H1 (cell line): Measurements from ENCODE around the gene FCRL5.

Experiments used
- CEBPB ChIP-seq: IDR thresholded peaks from 2 replicates; pipeline ENCODE4 v1.6.1; 2012; ENCODE audit warnings: low read depth, low read length
- CREB1 ChIP-seq: IDR thresholded peaks from 2 replicates; pipeline ENCODE4 v1.6.1; 2012; ENCODE audit warnings: inconsistent platforms
- EP300 ChIP-seq, 2 experiments: IDR thresholded peaks; 1 replicate in 1 of 2; 2 replicates in 1 of 2; pipeline ENCODE4 v1.6.1; 2011 to 2012; ENCODE audit warnings: low read depth in 2 of 2, low read length in 2 of 2, mild to moderate bottlenecking in 2 of 2, borderline replicate concordance in 1 of 2, inconsistent platforms in 1 of 2, moderate library complexity in 1 of 2
- GABPA ChIP-seq: IDR thresholded peaks from 2 replicates; pipeline ENCODE4 v1.6.1; 2011; ENCODE audit warnings: mild to moderate bottlenecking, low read length, moderate library complexity, borderline replicate concordance; ENCODE audit not compliant: insufficient read depth
- KDM5A ChIP-seq: fragments of 200-600 bp; IDR thresholded peaks from 2 replicates; pipeline ENCODE4 v1.7.1; 2012; ENCODE audit warnings: mild to moderate bottlenecking, low read length, inconsistent platforms, mixed read lengths
- POLR2AphosphoS5 ChIP-seq: IDR thresholded peaks from 2 replicates; pipeline ENCODE4 v1.6.1; 2011; ENCODE audit warnings: low read depth, low read length
- TCF12 ChIP-seq: IDR thresholded peaks from 2 replicates; pipeline ENCODE4 v1.6.1; 2011; ENCODE audit warnings: low read depth, mild to moderate bottlenecking, low read length
- TF ChIP-seq, protein P1 (sequence below): IDR thresholded peaks from 2 replicates; pipeline ENCODE4 v1.6.1; 2012; ENCODE audit warnings: inconsistent platforms
- TF ChIP-seq, protein P2 (sequence below), 3 experiments: IDR thresholded peaks; 1 replicate in 2 of 3; 2 replicates in 1 of 3; pipeline versions ENCODE4 v1.5.1 to v1.6.1; 2011; ENCODE audit warnings: low read length in 3 of 3, mild to moderate bottlenecking in 3 of 3, inconsistent platforms in 2 of 3, low read depth in 1 of 3, moderate library complexity in 1 of 3; ENCODE audit not compliant: insufficient read depth in 1 of 3; ENCODE audit errors: control extremely low read depth in 1 of 3

DNA sequence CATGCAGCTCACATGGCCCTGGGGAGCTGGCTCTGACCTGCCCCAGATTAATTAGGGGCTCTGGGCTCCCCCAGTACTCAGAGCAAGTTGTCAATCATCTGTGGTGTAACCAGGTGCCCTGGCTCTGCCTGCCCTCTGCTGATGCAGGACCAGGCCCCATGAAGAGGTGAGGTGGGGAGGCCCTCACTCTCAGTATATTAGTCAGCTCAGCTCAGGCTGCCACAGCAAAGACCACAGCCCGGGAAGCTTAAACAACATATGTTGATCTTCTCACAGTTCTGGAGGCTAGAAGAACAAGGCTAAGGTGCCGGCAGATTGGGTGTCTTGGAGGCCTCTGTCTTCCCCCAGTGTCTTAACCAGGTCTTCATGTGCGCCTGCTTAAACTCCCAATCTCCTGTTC is 66.5 kb downstream of the FCRL5 start:
- TF ChIP-seq, protein P1, sequence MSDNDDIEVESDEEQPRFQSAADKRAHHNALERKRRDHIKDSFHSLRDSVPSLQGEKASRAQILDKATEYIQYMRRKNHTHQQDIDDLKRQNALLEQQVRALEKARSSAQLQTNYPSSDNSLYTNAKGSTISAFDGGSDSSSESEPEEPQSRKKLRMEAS: no peak
- TF ChIP-seq EP300 (IDR thresholded peaks at IDR 0.05; ENCODE audit: borderline replicate concordance in 1 of 2, low read depth in 2 of 2, low read length in 2 of 2) (no peak), CEBPB (no peak), POLR2AphosphoS5 (no peak), CREB1 (no peak), KDM5A (no peak), GABPA (no peak), TCF12 (no peak)
- TF ChIP-seq, protein P2, sequence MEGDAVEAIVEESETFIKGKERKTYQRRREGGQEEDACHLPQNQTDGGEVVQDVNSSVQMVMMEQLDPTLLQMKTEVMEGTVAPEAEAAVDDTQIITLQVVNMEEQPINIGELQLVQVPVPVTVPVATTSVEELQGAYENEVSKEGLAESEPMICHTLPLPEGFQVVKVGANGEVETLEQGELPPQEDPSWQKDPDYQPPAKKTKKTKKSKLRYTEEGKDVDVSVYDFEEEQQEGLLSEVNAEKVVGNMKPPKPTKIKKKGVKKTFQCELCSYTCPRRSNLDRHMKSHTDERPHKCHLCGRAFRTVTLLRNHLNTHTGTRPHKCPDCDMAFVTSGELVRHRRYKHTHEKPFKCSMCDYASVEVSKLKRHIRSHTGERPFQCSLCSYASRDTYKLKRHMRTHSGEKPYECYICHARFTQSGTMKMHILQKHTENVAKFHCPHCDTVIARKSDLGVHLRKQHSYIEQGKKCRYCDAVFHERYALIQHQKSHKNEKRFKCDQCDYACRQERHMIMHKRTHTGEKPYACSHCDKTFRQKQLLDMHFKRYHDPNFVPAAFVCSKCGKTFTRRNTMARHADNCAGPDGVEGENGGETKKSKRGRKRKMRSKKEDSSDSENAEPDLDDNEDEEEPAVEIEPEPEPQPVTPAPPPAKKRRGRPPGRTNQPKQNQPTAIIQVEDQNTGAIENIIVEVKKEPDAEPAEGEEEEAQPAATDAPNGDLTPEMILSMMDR (IDR thresholded peaks at IDR 0.05; ENCODE audit: control extremely low read depth in 1 of 3, insufficient read depth in 1 of 3, low read depth in 1 of 3, low read length in 3 of 3): no peak
